ENCODE data around the gene CLHC1.
"Not testable (repeated sequence)": the region's sequence is repeated elsewhere in the genome, so short reads cannot be mapped to it uniquely, and the experiment has no call there.

CLHC1 gene

DNA sequence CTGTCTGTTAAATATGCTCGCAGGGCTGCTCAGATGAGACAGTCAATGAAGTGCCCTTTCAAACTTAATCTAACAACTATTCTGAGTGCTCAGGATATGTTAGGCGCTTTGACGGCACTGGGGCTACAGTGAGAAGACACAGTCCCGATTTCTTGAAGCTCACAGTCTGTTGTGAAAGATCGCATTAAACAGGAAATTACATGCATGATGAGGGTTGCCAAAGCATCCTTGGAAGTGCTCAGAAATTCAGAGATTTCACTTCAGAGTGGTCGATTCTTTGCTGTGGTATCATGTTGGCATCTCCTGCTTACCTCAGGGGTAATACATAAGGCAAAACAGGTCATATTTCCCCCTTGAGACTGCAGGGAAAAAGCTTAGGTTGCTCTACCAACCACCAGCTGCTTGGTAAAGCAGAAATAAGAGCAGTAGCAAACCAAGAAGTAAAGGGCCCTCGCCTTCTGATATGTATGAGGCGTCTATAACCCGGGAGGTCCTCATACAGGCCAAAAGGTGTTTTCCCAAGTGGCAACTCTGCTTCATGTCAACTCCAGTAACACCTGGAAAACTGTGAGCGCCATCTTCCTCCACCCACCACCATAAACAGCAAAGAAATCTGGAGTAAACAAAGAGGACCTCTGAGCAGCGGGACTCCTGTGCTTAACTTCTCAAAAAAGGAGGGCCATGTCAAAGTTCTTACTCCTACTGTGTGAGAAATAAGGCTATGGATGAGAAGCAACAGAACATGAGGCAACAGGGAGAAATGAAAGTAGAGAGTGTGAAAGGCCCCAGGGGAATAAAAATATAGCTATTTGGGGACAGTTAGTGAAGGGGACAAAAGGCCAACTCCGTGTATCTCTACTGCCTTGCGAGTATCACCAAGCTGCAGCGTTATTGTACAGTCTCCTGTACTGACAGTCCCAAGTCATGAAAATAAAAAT is 79.3 kb downstream of the CLHC1 start:
- DNase-seq = no peak

GRCh38 chr2:55151733-55152433 is 80.2 kb downstream of the CLHC1 start:
- DNase-seq = no peak

DNA sequence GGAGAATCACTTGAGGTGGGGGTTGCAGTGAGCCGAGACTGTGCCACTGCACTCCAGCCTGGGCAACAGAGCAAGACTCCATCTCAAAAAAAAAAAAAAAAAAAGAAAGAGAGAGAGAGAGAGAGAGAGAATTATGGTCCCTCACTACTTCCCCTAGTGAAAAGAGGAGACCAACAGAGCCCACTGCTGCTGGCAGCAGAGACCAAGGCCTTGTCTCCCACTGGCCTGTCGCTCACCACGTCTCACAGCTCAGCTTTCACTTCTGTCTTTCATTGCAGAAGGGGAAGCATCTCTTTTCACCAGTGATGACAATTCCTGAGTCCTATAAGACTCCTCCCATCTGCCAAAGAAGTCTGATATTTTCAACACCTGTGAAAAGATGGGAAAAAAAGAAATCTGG is 81.3 kb downstream of the CLHC1 start:
- DNase-seq = no peak

GRCh38 chr2:55148269-55148668 is 83.8 kb downstream of the CLHC1 start:
- DNase-seq = peak in 1 of 3 experiments; percentile 97

- DNase-seq = no peak
Observed at GRCh38 chr2:55147531-55147930, 84.6 kb downstream of the CLHC1 start.

DNA sequence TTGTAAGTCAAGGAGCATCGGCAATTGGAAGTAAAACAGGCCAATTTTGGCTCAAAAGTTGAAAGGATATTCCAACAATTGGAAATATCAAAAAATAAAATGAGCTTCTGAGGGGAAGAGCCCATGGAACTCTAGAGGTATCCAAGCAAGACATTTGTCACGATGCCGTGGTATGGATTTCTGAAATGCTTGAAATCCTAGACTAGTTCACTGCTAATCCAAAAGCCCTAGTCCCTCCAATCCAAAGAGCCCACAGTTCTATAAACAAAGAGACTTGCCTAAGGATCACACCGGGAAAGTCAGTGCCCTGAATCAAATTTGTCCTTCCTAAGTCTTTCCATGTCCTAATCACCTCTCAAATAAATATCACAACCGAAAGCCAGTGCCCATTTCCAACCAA is 85.1 kb downstream of the CLHC1 start:
- no peak for DNase-seq

DNA sequence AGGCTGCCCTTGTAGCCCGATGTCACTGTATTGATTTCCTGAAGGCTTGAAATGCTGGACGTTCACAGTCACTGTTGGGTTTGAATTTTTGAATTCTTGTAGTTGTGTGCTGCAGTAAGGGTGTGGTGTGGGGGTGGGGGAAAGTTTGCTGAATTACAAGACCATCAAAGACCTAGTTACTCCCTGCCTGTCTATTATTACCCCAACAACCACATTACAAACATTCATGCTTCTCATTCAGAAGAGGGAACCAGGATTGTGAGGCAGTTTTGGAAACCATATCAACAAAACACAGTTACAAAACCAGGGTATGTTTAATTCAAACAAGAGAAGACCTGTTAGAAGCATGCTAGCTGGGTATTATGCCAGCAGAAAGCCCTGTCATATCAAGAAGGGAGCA is 85.8 kb downstream of the CLHC1 start:
- no peak for DNase-seq

DNA sequence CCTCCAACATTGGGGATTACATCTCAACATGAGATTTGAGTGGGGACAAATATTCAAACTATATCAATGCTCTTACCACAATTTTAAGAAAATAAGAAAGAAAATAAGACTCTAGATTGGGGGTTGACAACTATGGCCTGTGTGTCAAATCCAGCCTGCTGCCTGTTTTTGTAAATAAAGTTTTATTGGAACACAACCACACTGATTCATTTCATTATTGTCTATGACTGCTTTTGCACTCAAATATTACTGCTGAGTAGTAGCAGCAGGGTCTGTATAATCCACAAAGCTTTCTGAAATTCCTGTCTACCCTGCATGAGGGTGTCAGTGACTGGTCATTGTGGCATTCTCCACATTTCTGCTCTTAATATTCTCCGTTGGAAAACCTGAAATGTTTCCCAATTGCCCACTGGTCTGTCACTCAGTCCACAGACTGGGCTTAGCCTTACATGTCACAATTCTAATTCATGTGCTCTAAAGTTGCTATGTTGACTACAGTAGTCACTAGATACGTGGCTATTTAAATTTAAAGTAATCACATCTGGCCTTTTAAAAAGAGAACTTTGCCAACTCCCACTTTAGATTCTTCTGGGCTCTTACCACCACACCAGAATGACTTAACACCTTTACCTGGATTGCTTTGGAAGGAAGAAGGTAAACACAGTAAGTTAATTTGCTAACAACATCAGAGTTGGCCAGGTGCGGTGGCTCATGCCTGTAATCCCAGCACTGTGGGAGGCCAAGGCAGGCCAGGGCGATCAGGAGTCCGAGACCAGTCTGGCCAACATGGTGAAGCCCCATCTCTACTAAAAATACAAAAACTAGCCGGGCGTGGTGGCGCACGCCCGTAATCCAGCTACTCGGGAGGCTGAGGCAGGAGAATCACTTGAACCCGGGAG is 86.9 kb downstream of the CLHC1 start:
- no peak for DNase-seq

DNA sequence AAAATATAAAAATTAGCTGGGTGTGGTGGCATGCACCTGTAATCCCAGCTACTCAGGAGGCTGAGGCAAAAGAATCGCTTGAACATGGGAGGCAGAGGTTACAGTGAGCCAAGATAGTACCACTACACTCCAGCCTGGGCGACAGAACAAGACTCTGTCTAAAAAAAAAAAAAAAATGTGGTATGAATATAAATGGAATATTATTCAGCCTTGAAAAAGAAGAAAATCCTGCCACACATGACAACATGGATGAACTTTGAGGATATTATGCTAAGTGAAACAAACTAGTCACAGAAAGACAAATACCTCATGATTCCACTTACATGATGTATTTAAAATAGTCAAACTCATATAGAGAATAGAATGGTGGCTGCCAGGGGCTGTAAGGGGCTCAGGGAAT is 88.4 kb downstream of the CLHC1 start:
- DNase-seq = not testable (repeated sequence)

- no peak for DNase-seq
Observed at GRCh38 chr2:55142518-55142917, 89.6 kb downstream of the CLHC1 start.

GRCh38 chr2:55141572-55142413 is 90.3 kb downstream of the CLHC1 start:
- no peak for DNase-seq

GRCh38 chr2:55140316-55141219 is 91.5 kb downstream of the CLHC1 start:
- DNase-seq = no peak

DNA sequence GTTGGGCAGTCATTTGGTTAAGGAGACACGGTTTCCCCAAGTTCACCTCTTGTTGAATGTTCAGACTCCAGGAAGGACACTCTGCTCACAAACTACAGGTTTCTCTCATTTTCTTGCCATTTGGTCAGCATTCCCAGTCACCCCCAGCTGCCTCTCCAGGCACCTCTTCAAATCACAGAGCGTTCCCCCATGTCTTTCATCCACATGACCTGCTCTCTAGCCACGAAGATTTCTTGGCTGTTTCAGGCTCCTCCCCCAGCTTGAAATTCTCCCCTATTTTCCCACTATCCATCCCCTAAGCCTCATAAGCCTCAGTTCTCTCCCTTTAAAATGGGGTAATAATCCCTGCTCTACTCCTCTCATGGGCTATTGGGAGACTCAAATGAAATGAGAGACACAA is 92.8 kb downstream of the CLHC1 start:
- DNase-seq = no peak

GRCh38 chr2:55138882-55139229 is 93.2 kb downstream of the CLHC1 start:
- DNase-seq = no peak

DNA sequence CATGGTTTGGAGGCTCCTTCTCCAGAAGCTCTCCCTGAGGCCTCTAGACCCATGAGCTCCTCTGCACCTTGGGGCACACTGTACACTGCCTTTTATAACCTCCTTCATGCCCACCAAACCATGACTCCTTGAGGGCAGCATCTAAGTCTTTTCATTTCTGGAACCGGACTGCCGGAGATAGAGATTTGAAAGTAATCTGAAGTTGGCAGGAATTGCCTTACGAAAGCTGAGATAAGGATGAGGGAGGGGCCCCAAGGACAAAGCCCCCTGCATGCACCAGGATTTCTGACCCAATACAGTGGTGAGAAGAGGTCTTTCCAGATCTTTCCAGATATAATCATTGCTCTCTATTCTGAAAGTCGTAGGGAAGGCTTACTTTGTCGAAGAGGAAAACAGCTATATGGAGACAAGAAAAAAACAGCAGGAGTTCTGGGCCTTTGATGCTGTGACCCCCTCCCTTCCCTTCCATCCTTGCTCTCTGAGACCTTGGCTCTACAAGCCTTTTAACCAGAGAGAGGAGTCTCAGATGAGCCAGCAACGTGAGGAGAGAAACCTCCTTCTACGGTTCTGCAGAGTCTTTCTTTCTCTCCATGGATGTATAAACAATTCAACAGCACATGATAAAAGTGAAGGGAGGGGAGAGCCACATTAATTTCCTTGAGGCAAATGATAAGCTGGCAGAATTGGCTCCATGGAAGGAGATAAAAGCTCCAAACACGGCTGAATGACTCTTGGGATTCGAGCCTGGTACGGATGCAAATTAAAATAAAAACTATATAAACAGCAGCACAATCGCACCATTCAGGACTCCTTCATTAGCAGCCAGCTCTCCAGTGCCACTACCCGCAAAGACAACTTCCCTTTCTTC is 93.8 kb downstream of the CLHC1 start:
- DNase-seq = peak in 1 of 3 experiments; percentile 32

GRCh38 chr2:55137024-55137958 is 94.8 kb downstream of the CLHC1 start:
- DNase-seq = no peak

GRCh38 chr2:55136138-55136541 is 96.0 kb downstream of the CLHC1 start:
- DNase-seq = peak in 1 of 3 experiments; percentile 32

- no peak for DNase-seq
Observed at GRCh38 chr2:55135491-55135890, 96.6 kb downstream of the CLHC1 start.

- no peak for DNase-seq
Observed at GRCh38 chr2:55134316-55134706, 97.8 kb downstream of the CLHC1 start.
